ENCODE results near the gene KCNJ3. TPM values are rescaled to one million over a fixed set of nuclear protein-coding genes. Genes with fewer than 3 reads are reported as not detected.

KCNJ3 gene
- total and polyA plus RNA-seq, 4 donors: 0.01 to 0.31 (median 0.05) TPM

GRCh38 chr2:154814856-154815255 is 116.4 kb downstream of the KCNJ3 start:
- ATAC-seq (ENCODE audit: insufficient read depth, low FRiP score) (no peak), DNase-seq (no peak)
- Histone ChIP-seq H3K9ac (ENCODE audit: insufficient read depth in 1 of 2, low read length in 2 of 2) (no peak overlapping the region), H3K4me1 (ENCODE audit: control insufficient read depth in 5 of 5, insufficient read depth in 5 of 5, low read length in 5 of 5) (no peaks in the 10 kb centered on the region), H3K27ac (ENCODE audit: low read depth in 1 of 2, low read length in 1 of 2) (no peak overlapping the region), H3K9me3 (ENCODE audit: control insufficient read depth in 4 of 4, insufficient read depth in 3 of 4, low read length in 3 of 4) (no peaks in the 10 kb centered on the region), H3K4me3 (no peak overlapping the region), H3K36me3 (ENCODE audit: control insufficient read depth in 4 of 4, insufficient read depth in 4 of 4, low read length in 4 of 4) (no peaks in the 10 kb centered on the region), H3K27me3 (ENCODE audit: control insufficient read depth in 3 of 3, insufficient read depth in 3 of 3, low read length in 2 of 3) (no peaks in the 10 kb centered on the region)
- 47 to 83% methylated on average over 1 of the region's 1 CpG for WGBS, 2 donors
- no peak for TF ChIP-seq CTCF (IDR thresholded peaks at IDR 0.05; ENCODE audit: control extremely low read depth, extremely low read depth)

GRCh38 chr2:154825358-154825757 is 126.9 kb downstream of the KCNJ3 start:
- WGBS, 2 donors: 74 to 95% methylated on average over 2 of the region's 2 CpGs
- Histone ChIP-seq H3K27me3 (ENCODE audit: control insufficient read depth in 3 of 3, insufficient read depth in 3 of 3, low read length in 2 of 3) (no peaks in the 10 kb centered on the region), H3K27ac (ENCODE audit: low read depth in 1 of 2, low read length in 1 of 2) (no peak overlapping the region), H3K9me3 (ENCODE audit: control insufficient read depth in 4 of 4, insufficient read depth in 3 of 4, low read length in 3 of 4) (no peaks in the 10 kb centered on the region), H3K9ac (ENCODE audit: insufficient read depth in 1 of 2, low read length in 2 of 2) (no peak overlapping the region), H3K36me3 (ENCODE audit: control insufficient read depth in 4 of 4, insufficient read depth in 4 of 4, low read length in 4 of 4) (no peaks in the 10 kb centered on the region), H3K4me3 (no peak overlapping the region), H3K4me1 (ENCODE audit: control insufficient read depth in 5 of 5, insufficient read depth in 5 of 5, low read length in 5 of 5) (no peaks in the 10 kb centered on the region)
- ATAC-seq (ENCODE audit: insufficient read depth, low FRiP score): no peak
- DNase-seq: no peak
- TF ChIP-seq CTCF (IDR thresholded peaks at IDR 0.05; ENCODE audit: control extremely low read depth, extremely low read depth): no peak

GRCh38 chr2:154826827-154827226 is 128.3 kb downstream of the KCNJ3 start:
- DNase-seq: no peak
- no peak overlapping the region for H3K9ac ChIP-seq (ENCODE audit: insufficient read depth in 1 of 2, low read length in 2 of 2)
- WGBS, 2 donors: 80 to 83% methylated on average over 5 of the region's 5 CpGs
- no peak overlapping the region for H3K27ac ChIP-seq (ENCODE audit: low read depth in 1 of 2, low read length in 1 of 2)
- H3K4me3 ChIP-seq: no peak overlapping the region
- TF ChIP-seq CTCF (IDR thresholded peaks at IDR 0.05; ENCODE audit: control extremely low read depth, extremely low read depth): no peak
- no peaks in the 10 kb centered on the region for H3K9me3 ChIP-seq (ENCODE audit: control insufficient read depth in 4 of 4, insufficient read depth in 3 of 4, low read length in 3 of 4)
- H3K4me1 ChIP-seq (ENCODE audit: control insufficient read depth in 5 of 5, insufficient read depth in 5 of 5, low read length in 5 of 5): no peaks in the 10 kb centered on the region
- H3K36me3 ChIP-seq (ENCODE audit: control insufficient read depth in 4 of 4, insufficient read depth in 4 of 4, low read length in 4 of 4): no peaks in the 10 kb centered on the region
- ATAC-seq (ENCODE audit: insufficient read depth, low FRiP score): no peak
- no peaks in the 10 kb centered on the region for H3K27me3 ChIP-seq (ENCODE audit: control insufficient read depth in 3 of 3, insufficient read depth in 3 of 3, low read length in 2 of 3)

GRCh38 chr2:154827286-154827685 is 128.8 kb downstream of the KCNJ3 start:
- H3K27ac ChIP-seq (ENCODE audit: low read depth in 1 of 2, low read length in 1 of 2): no peak overlapping the region
- TF ChIP-seq CTCF (IDR thresholded peaks at IDR 0.05; ENCODE audit: control extremely low read depth, extremely low read depth): no peak
- no peaks in the 10 kb centered on the region for H3K4me1 ChIP-seq (ENCODE audit: control insufficient read depth in 5 of 5, insufficient read depth in 5 of 5, low read length in 5 of 5)
- 77 to 89% methylated on average over 1 of the region's 1 CpG for WGBS, 2 donors
- DNase-seq: no peak
- H3K4me3 ChIP-seq: no peak overlapping the region
- H3K36me3 ChIP-seq (ENCODE audit: control insufficient read depth in 4 of 4, insufficient read depth in 4 of 4, low read length in 4 of 4): no peaks in the 10 kb centered on the region
- H3K9ac ChIP-seq (ENCODE audit: insufficient read depth in 1 of 2, low read length in 2 of 2): no peak overlapping the region
- no peaks in the 10 kb centered on the region for H3K27me3 ChIP-seq (ENCODE audit: control insufficient read depth in 3 of 3, insufficient read depth in 3 of 3, low read length in 2 of 3)
- no peak for ATAC-seq (ENCODE audit: insufficient read depth, low FRiP score)
- no peaks in the 10 kb centered on the region for H3K9me3 ChIP-seq (ENCODE audit: control insufficient read depth in 4 of 4, insufficient read depth in 3 of 4, low read length in 3 of 4)

Measured in lung (tissue), 12 donors.